GM21717 (cell line): Measurements from ENCODE around the gene TTC39B.

Experiments
- ATAC-seq: cut with Tn5 transposase; IDR thresholded peaks from one replicate; pipeline ENCODE4 v1.9.1; 2021; ENCODE audit warnings: mild to moderate bottlenecking, moderate library complexity; ENCODE audit not compliant: unreplicated experiment

TTC39B gene

DNA sequence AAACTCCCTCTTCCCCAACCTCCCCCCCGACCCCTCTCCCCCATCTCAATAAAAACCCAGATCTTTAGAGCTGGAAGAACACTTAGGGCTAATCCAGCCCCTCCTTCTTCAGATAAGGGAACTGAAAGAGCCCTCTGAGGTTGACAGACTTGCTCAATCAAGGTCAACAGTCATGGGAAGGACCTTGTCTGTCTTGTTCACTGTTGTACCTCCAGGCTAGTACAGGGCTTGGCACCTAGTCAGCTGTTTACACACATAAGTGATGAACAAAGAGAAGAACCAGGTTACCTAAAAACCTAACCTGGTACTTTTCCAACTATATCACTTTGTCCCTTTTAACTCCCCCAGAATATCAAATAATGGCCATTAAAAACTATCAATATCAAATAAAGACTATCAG is 2.4 kb downstream of the TTC39B start:
- ATAC-seq, result peak; percentile 27

DNA sequence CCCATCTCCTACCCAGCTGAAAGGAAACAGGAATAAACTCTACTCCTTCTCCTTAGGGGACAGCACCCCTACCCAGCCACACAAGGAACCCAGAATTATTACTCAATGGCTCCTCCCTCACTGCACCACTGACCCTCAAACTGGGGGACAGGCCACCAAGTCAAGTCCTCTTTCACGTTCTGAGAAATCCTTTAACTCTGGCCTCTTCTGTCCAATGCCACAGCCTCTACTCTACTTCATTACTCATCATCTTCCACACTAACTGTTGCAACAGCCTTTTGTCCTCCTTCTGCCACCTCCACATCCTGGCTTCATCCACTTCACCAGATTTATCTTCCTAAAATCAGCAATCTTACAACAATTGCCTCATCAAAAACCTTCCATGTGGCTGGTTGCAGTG is 6.8 kb downstream of the TTC39B start:
- ATAC-seq, result no peak

DNA sequence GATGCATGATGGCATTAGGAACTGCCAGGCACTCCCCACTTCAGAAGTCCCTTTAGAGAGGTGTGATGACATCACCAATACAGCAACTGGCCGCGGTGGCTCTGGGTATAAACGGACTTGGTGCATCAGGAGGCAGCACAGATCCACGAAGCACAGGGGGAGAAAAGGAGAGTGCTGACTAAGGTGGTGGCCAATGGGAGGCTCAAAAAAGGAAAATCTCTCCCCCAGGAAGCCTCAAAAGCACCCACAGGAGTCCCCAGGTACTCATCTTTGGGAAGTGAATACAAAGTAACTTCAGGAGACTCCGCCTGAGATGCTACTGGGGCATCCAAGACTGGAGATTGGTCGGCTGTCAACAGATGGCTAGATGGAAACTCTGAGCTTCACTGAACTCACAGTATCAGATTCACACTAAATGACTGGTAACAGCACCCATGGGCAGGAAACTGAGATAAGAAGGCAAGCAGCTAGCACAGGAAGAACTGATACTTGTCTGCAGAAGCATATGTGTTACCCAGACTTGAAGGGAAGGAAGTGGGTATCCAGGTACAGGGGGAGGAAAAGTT is 7.6 kb downstream of the TTC39B start:
- ATAC-seq, result peak; percentile 90

DNA sequence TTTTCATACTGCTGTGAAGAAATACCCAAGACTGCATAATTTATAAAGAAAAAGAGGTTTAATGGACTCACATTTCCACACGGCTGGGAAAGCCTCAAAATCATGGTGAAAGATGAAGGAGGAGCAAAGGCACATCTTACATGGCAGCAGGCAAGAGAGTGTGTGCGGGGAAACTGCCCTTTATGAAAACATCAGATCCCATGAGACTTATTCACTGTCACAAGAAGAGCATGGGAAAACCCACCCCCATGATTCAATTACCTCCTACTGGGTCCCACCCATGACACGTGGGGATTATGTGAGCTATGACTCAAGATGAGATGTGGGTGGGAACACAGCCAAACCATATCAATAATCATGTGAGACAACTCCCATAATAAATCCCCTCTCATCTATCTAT is 8.7 kb downstream of the TTC39B start:
- ATAC-seq, result no peak

DNA sequence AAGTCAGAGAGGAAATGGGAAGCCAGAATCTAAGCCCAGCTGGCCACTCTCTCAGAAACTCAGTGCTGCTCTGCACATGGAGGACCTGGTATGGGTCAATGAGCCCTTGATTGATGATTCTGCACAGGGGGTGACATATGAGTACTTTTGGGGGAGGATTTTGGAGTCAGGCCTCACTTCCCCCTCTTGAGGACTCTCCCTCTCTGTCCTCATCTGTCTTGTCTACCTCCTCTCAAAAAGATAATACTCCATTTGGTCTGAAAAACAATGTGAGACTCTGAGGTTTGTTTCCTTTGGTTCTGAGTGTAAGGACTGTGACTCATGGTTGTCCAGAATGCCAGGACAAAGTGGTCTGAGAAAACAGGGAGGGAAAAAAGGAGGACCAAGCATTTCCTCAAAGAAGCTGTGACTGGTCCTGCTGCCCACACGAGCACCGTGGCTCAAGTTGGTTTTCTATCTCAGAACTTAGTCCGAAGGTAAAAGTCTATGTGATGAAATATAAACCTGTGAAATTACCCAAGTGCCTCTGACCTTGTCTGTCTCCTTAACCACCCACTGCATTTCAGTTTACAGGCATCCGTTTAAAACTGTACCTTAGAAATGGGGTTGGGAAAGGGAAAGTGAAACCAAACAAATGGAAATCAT is 11.1 kb downstream of the TTC39B start:
- ATAC-seq, result peak; percentile 27

DNA sequence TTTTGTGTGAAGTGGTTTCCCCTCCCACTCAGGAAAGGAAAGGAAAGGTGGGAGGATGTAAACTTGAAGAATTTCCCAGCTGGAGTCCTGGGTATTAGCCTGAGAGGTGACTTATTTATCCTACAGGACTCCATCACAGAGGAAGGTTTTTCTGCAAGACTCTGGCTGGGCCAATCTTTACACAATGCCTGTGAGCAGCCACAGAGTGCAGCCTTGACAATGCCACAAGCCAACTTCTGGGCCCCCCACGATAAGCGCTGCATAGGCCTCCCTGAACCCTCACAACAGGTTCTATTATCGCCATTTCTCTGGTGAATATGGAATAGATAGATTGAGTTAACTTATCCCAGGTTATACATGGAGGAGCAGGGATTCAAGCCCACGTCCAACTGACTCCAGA is 12.4 kb downstream of the TTC39B start:
- no peak for ATAC-seq

DNA sequence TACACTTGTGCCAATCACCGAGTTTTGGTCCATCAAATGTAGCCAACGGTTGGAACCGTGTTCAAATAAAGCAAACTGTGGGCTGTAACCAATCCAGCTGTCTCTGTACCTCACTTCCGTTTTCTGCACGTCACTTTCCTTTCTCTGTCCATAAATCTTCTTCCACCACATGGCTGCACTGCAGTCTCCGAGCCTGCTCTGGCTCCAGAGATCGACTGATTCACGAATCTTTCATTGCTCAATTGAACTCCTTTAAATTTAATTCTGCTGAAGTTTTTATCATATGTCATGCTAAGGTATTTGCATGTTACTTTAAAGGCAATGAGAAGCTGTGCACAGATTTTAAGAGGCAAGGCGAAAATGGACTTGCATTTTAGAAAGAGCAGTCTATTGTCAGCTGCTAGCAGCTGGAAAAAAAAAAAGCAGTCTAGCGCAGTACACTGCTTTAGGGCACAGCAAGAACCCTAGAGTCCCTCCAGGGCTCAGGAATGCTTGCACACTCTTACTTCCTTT is 13.2 kb downstream of the TTC39B start:
- ATAC-seq, result no peak

DNA sequence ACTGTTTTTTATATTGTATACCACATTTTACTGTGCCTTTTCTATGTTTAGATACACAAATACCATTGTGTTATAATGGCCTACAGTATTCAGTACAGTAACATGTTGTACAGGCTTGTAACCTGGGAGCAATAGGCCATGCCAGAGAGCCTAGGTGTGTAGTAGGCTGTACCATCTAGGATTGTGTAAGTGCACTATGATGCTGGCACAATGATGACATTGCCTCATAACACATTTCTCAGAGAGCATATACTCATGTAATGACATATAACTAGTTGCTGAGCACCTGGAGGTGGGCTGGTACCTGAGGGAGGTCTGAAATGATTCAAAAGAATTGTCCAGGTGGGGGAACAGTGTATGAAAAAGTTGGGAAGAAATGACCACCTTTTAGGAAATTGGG is 13.9 kb downstream of the TTC39B start:
- no peak for ATAC-seq

DNA sequence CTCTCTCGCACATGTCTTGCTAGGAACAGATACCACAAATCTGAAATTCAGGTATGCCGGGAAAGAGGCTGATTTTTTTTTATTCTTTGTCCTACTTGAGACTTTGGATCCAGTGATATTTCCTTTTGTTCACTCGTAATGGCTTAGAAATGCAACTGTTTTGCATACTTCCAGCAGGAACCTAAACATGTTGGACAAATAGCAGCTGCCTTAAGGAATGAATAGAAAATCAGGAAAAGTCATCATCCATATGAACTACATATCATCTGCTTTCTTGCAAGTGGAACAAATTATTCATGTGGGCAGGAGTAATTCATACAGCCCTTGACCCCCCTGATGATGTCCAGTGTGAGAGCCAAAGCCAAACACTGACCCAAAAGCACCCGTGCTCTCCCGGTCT is 17.4 kb downstream of the TTC39B start:
- ATAC-seq, result no peak

DNA sequence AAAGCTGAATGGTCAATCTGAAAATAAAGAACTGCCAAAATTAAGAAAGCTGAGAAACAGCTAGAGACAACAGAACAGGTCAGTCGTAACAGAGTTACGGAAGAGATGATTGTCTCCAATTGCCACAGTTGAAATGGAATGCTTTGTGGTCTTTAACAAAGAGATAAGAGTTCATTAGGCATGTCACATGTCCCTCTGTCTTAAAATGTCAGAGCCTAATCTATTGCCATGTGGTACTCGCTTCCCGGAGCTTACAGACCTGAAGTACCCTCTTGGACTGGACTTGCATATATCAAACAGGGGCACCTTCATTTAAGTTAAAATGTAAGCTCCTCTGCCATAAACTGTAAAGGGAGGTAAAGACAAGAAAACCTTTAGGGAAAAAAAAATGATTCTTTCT is 19.7 kb downstream of the TTC39B start:
- ATAC-seq, result no peak

DNA sequence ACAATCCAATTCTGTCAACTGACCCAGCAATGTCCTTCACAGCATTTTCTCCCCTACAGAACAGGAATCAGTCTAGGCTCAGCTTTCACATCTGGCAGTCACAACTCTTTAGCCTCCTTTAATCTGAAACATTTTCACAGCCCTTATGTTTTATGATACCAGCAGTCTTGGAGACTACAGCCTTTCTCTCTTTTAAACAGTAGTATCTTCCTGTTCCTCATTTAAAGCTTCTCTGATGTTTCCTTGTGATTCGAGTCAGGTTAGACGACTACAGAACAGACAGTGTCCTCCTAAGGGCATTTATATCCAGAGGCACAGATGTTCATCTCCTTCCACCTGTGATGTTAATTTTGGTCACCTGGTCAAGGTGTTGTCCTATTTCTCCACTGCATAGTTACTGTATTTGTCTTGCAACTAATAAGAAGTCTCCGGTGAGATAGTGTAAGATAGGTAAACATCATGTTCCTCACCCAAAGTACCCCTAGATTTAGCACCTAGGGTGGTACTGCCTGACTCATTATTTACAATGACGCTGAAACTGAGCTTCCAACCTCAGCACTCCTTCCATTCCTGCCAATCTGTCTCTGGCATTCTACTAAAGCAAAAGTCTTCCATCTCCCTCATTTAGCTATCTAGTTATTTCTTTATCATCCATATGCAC is 20.7 kb downstream of the TTC39B start:
- ATAC-seq, result no peak

DNA sequence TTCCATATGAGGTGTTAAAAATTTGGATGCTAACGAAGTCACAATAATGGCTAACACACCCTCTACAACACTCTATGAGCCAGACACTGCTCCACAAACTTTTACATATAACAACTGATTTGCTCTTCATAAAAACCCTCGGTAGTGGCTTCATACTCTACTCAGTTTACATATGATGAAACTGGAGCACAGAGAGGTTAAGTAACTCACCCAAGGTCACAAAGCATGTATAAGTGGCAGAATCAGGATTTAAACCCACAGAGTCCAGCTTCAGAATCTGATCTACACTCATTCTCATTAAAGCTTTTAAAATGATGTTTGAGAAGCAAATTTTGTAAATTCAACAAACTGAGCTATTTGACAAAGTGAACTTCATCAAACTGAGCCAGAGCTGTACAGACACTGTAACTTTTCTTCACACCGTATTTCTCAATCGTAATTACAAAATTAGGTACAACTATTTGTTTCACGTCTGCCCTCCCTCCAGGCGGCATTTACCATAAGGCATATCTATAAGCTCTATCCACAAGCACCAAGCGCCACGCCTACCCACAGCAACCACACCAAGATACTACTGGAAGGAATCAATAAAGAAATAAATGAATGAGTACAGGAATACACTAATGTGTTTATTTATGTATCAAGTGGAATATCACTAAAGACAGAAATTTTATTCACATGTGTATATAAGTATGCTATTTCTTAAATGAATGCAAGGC is 24.3 kb downstream of the TTC39B start:
- no peak for ATAC-seq

DNA sequence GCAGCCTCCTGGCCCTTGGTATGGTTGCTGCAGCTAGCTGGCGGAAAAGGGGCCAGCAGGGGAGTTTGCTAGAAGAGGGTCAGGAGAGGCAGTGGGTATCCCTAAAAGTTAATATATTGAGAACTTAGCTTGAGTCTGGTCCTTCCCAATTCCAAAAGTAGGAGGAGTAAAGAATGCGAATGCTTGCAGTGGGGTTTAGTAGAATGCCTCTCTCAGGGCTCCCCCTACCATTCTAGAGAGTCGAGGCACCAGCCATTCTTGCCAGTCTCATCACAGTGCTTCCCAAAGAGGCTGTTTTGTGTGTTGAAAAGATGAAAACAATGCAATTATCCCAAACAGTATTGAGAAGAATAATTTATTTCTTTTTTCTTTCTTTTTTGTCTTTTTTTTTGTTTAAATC is 26.4 kb downstream of the TTC39B start:
- no peak for ATAC-seq

DNA sequence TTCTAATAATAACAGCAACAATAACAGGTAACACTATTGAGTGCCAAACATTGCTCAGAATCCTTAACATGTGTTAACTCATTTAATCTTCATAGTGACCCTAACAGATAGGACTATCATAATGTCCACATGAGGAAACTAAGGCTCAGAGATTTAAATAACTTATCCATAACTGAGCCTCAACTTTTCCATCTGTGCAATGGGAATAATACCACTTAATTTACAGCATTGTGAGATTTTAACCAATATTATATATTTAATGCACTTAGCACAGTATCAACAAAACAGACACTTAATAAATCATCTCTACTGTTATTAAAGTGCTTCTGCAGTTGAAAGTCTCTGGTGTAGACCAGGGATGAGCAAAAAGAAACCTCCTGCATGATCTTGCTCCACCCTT is 28.2 kb downstream of the TTC39B start:
- ATAC-seq, result no peak

DNA sequence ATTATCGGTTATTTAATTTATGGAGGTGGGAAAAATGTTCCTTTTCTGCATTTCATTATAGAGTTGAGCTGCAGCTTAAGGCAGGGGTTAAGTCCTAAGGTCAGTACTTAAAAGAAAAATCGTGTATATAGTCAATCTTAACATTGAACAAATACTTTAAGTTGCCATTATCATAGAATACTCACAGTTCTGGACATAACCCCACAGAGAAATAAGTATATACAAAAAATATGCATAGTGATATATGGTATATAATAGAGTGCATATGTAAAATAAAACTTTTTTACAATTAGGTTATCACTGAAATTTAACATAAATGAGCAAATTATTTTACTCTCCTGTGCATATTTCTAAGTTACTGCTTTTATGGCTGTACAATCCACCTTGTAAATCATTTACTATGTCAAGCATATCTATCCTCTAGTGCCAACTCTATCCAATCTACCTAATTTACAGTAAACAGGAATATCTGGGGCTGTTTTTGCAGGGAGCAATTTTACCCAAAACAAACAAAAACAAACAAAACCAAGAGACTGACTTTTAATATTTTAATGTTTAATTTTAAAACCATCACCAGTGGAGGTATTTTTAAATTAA is 28.8 kb downstream of the TTC39B start:
- ATAC-seq, result no peak

DNA sequence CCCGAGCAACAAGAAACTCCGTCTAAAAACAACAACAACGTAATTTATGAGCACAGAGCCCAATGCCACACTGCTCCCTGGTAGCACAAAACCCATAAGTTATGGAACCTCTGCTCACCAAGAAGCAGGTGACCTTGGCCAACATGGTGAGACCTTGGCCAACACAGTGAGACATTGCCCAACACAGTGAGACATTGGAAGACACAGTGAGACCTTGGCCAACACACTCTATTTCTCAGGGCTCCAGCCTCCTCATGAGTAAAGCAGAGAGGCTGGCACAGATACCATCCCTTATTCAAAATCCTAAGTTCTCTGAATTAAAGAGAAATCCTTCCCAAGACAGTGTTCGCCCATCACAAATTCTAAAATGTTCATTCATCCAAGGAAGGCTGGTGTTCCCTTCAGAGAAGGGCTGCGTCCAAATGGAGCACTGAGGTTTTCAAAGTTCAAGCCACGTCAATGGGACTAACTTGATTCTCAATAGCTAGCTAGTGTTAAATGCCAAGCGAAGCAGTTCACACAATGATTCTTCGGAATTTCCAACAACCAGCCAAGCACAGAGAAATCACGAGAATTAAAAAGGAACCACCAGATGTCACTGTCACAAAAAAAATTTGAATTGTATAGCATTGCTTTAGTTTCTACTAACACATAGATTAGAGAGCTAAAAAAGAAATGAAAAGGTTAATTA is 29.5 kb downstream of the TTC39B start:
- no peak for ATAC-seq

DNA sequence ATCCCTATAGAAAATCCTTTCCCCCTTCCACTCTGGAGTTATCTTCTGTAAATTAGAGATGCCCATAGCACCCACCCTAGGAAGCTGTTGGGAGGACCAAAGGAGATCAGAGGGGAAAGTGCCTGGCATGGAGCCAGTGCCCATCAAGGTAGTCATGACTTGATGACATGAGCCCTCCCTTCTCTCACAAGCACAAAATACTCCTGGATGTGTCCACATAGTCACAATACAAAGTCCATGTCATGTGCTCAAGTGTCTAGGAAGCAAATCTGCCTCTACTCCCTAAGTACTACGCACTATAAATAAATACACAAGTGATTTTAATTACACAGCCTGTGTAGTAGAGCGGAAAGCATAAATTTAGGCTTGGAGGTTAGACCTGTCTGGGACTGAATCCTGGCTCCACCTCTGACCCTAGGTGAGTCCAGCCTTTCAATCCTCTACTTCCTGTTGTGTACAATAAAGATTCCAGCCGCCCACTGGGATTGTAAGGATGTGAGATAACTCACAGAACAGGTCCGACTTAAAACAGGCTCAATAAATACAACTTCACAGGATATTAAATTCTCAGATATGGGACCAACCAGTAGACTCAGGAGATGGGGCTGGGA is 30.6 kb downstream of the TTC39B start:
- no peak for ATAC-seq

DNA sequence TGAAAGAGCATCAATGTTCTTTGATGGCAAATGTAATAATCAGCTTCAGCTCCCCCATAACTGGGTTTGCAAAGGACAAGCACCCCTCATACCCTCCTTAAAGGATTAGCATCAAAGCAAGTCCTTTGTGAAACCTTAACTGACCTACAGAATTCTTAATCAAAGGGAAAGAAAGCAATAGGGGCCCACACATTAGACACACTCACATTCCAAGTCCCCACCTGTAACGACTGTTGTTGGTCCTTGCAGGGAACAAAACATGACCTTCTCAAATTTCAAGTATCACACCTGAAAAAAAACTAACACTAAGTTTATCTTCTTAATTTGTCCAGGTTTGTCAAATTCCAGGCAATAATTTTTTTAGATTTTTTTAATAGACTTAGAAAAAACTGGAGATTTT is 32.6 kb downstream of the TTC39B start:
- no peak for ATAC-seq

DNA sequence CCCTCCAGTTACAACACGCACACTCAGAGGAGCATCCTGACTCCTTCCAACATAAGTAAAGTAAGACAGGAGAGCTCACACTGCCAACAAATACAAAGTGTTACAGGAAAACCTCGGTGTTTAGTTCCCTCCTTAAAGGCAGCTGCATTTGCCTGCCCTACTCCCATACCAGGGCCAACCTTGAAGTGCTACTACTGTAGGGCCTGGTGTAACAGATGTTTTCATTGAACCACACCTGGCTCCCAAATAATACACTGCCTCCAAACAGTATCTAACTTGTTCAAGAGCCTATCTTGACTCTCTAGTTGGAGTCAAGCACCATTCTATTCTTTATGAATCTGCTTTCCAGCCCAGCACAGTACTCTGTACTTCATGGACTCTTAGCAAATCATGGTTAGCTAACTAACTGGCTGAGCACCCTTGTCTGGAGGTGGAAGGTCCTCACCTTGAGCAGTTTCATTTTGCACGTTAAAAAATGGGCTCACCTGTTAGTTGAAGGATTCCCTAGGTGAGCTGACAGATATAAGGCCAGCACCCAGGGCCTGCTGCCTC is 34.6 kb downstream of the TTC39B start:
- ATAC-seq, result no peak

DNA sequence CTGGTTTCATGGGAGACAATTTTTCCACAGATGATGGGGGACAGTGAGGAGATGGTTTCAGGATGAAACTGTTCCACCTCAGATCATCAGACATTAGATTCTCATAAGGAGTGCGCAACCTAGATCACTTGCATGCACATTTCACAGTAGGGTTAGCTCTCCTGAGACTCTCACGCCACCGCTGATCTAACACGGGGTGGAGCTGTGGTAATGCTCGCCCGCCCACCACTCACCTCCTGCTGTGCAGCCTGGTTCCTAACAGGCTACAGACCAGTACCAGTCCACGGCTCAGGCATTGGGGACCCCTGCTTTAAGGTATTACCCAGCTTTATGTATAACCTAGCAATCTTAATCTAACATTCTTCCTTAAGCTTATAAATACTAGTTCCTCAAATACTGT is 35.6 kb downstream of the TTC39B start:
- no peak for ATAC-seq
